Mammary microvascular endothelial cell (primary cell): ENCODE measurements around the gene ARG1. TPM values are rescaled to one million over a fixed set of nuclear protein-coding genes. Genes with fewer than 3 reads are reported as not detected.

Source experiments
- total RNA-seq: library from RNA; depleted of rRNA; stranded (reverse); fragments of >200 nt; gene quantifications from 2 replicates; pipeline ENCODE4 v1.2.3, GENCODE V29; 2015

The ARG1 gene
- not detected in 2 replicates for total RNA-seq

DNA sequence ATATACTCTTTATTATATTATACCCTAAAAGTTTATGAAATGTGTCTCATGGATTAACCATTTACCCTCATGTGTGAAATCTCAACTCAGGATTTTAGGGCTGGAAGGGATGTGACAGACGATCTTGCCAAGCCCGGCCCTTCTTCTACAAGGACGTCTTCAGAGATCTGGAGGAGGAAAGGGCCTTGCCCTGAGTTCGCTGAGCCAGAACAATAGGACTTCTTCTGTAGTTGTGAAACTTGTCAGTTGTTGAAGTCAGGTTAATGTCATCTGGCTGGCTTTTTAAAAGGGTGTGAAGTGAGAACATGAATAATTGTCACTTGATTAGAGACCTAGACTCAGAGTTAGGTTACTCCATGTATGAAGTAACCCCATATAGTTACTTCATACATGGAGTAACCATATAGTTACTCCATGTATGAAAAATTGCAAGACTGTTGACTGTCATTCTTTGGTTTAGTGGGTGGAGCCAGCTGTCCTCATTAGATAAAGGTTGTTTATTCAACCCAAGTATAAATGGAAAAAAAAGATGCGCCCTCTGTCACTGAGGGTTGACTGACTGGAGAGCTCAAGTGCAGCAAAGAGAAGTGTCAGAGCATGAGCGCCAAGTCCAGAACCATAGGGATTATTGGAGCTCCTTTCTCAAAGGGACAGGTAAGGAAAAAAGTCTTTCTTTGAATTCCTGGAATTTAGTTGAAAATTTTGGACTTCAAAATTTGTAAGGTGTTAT lies at the start of gene ARG1:
Gene ARG1, plus strand, starts transcription at position 541 of the 730 bp plus-strand sequence. Its CDS starts 57 bp downstream, at position 598.

DNA sequence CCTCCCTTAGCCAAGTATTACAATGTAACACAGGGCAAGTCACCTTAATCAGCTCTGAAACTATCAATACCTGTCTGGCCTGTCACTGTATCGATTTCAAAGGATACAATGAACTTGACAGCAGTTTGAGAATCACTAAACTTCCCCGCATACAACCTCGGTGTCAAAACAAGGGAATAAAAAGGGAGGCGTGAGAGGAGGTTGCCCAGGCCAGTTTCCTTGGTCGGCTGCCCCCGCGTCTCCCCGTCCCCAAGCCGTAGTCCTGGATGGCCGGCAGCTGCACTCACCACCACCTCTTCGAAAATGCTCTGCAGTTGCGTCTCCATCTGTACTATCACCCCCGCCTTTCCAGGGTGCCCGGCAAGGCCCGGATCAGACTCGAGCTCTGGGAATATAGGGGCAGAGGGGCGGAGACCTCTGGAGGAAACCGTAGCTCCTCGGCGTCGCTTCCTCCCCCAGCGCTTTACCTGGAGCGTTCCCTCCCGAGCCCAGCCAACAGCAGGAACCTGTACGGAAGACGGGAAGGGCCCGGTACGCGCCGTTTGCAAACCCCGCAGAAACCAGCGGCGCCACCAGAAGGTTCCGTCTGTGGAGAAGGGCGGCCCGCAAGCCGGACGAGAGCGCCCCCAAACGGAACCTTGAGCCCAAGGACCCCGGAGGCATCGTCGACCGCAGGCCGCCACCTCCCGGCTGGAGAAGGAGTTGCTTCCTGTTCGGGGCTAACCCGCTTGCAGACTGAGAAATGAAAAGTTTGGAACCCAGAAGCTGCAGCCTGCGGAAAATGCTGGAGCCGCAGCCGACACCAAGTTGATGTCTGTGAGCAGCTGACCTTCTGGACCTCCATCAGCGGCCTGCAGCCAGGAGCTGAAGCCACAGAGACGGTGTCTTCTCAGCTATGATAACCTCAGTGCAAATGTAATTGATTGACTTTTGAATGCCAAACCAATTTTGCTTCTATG lies 55.0 kb downstream of the ARG1 start, which contains the start of gene MED23:
Gene MED23, minus strand, starts transcription at position 519 of the 959 bp plus-strand sequence. Its CDS starts 193 bp downstream, at position 326.

Other genes with a start within 250 kb of the ARG1 start
- 18.2 and 20.4 TPM in 2 replicates for gene MED23, start 55.0 kb downstream of the ARG1 start, total RNA-seq
- gene ENPP3, start 64.1 kb downstream of the ARG1 start, total RNA-seq: not detected in 2 replicates
- gene OR2A4, start 128.2 kb downstream of the ARG1 start, total RNA-seq: not detected in 2 replicates
- not detected in 2 replicates for gene CTAGE9, start 137.8 kb downstream of the ARG1 start, total RNA-seq
- gene ENPP1, start 234.8 kb downstream of the ARG1 start, total RNA-seq: 0.64 and 1.9 TPM in 2 replicates